ENCODE measurements around the gene ATP5F1A. TPM values are rescaled to one million over a fixed set of nuclear protein-coding genes. Genes with fewer than 3 reads are reported as not detected.

Gene ATP5F1A
- total RNA-seq, 1 experiment from 2014 or later = 479 TPM

- CTCF ChIA-PET = no interaction called here
- no TSS peak for BruUV-seq (replicated peaks)
- DNase-seq (ENCODE audit: low spot score) = no peak
- Histone ChIP-seq H3K4me1 (ENCODE audit: insufficient read depth, low read length, poor library complexity, severe bottlenecking) (peaks cover 6% of the 10 kb centered on the region), H3K9me3 (ENCODE audit: low read depth, low read length, poor library complexity, severe bottlenecking) (no peaks in the 10 kb centered on the region), H3K27me3 (replicated peaks; ENCODE audit: insufficient read depth, low read depth, low read length, poor library complexity) (peaks cover 11% of the 10 kb centered on the region), H3K4me3 (ENCODE audit: low read depth, low read length, poor library complexity, severe bottlenecking) (no peak overlapping the region), H3K27ac (ENCODE audit: low read depth, low read length, poor library complexity, severe bottlenecking) (no peak overlapping the region), H3K36me3 (ENCODE audit: insufficient read depth, low read length, poor library complexity, severe bottlenecking) (no peaks in the 10 kb centered on the region)
- intact Hi-C loops (cut with micrococcal nuclease; ENCODE audit: unreplicated experiment) = no loop called here
- POLR2A ChIA-PET (ENCODE audit: low non-redundant PET) = no interaction called here
- TF ChIP-seq EZH2 (IDR thresholded peaks at IDR 0.05; ENCODE audit: borderline replicate concordance, low read depth, low read length, poor library complexity, severe bottlenecking) = no peak
- TF ChIP-seq CTCF (conservative IDR thresholded peaks at IDR 0.05; ENCODE audit: low read depth, low read length) = no peak
These were observed 66.4 kb downstream of the ATP5F1A start for GRCh38 chr18:46031741-46032140.

Other genes starting within 250 kb of the ATP5F1A start
- gene EPG5, start 131.0 kb downstream of the ATP5F1A start, total RNA-seq (2021) = 15.2 and 16.7 TPM in 2 replicates
- 5.7 and 6.3 TPM in 2 replicates for gene PSTPIP2, start 26.0 kb downstream of the ATP5F1A start, total RNA-seq (2021)
- gene HAUS1, start 6.1 kb upstream of the ATP5F1A start, total RNA-seq (2021) = 76.9 and 81.8 TPM in 2 replicates

Measured in A673 (cell line).